Activated T-helper 1 cell treated with anti-CD3 and anti-CD28 coated beads, Interleukin-12 subunit alpha, Interleukin-12 subunit beta, Interleukin-2, Interleukin-4 antibody, amounts not matched to agents 30 ng/mL and 10 ng/mL and 1 ng/mL, durations not matched to agents 14 hours and 24 hours and 36 hours (primary cell): ENCODE results near the gene CELA3A. TPM values are rescaled to one million over a fixed set of nuclear protein-coding genes. Genes with fewer than 3 reads are reported as not detected.
A peak's percentile ranks its signal among the peaks of the same experiment; 100 is the strongest.
"Not testable (repeated sequence)": the region's sequence is repeated elsewhere in the genome, so short reads cannot be mapped to it uniquely, and the experiment has no call there.

Experiments
- DNase-seq: peaks from one replicate; pipeline ENCODE4 v3.0.0; 2021; ENCODE audit warnings: low spot score
- H3K27ac Mint-ChIP-seq: one replicate; pipeline ENCODE4 v1.8.0; 2021; ENCODE audit warnings: mild to moderate bottlenecking, mixed read lengths
- H3K27me3 Mint-ChIP-seq: one replicate; pipeline ENCODE4 v1.8.0; 2022; ENCODE audit warnings: mild to moderate bottlenecking, moderate library complexity, mixed read lengths; ENCODE audit not compliant: insufficient read depth
- H3K36me3 Mint-ChIP-seq: one replicate; pipeline ENCODE4 v1.8.0; 2021; ENCODE audit warnings: low read depth, mixed read lengths
- H3K4me1 Mint-ChIP-seq: one replicate; pipeline ENCODE4 v1.8.0; 2021; ENCODE audit warnings: low read depth, mixed read lengths
- H3K4me3 Mint-ChIP-seq: one replicate; pipeline ENCODE4 v1.8.0; 2021; ENCODE audit warnings: mild to moderate bottlenecking, moderate library complexity, mixed read lengths
- H3K9me3 Mint-ChIP-seq: one replicate; pipeline ENCODE4 v1.8.0; 2021; ENCODE audit warnings: mixed read lengths
- intact Hi-C: fragments of 100-400 bp; cut with micrococcal nuclease; formaldehyde crosslinking; loops from one replicate; pipeline ENCODE4 v1.15.1; 2024
- total RNA-seq: library from RNA; stranded (reverse); gene quantifications from 2 replicates; pipeline ENCODE4 v1.2.3, GENCODE V29; 2022

Gene CELA3A
- total RNA-seq, 1 donor from 2014 or later: not detected

GRCh38 chr1:22031214-22031962, 29.9 kb downstream of the CELA3A start:
- no peaks in the 10 kb centered on the region for H3K27me3 Mint-ChIP-seq
- no peaks in the 10 kb centered on the region for H3K9me3 Mint-ChIP-seq
- intact Hi-C loops: no loop called here
- H3K27ac Mint-ChIP-seq: peak overlapping the region; percentile 71
- H3K36me3 Mint-ChIP-seq: peaks cover 4% of the 10 kb centered on the region
- peak overlapping the region; percentile 48 for H3K4me3 Mint-ChIP-seq
- DNase-seq: peak; percentile 56
- H3K4me1 Mint-ChIP-seq: peaks cover 48% of the 10 kb centered on the region

GRCh38 chr1:22034834-22035233, 33.4 kb downstream of the CELA3A start:
- peaks cover 46% of the 10 kb centered on the region for H3K4me1 Mint-ChIP-seq
- H3K27me3 Mint-ChIP-seq, H3K9me3 Mint-ChIP-seq, H3K36me3 Mint-ChIP-seq, H3K4me3 Mint-ChIP-seq, DNase-seq, H3K27ac Mint-ChIP-seq, intact Hi-C loops: not testable (repeated sequence)

- Mint-ChIP-seq H3K4me3 (no peak overlapping the region), H3K4me1 (peaks cover 43% of the 10 kb centered on the region), H3K36me3 (no peaks in the 10 kb centered on the region), H3K27me3 (no peaks in the 10 kb centered on the region), H3K27ac (no peak overlapping the region), H3K9me3 (no peaks in the 10 kb centered on the region)
- no peak for DNase-seq
- intact Hi-C loops: no loop called here
These were observed 36.1 kb downstream of the CELA3A start for GRCh38 chr1:22037520-22037919.

- Mint-ChIP-seq H3K36me3 (no peaks in the 10 kb centered on the region), H3K4me3 (no peak overlapping the region), H3K4me1 (peaks cover 48% of the 10 kb centered on the region), H3K27me3 (no peaks in the 10 kb centered on the region), H3K9me3 (no peaks in the 10 kb centered on the region), H3K27ac (peak overlapping the region; percentile 84)
- no peak for DNase-seq
- intact Hi-C loops: no loop called here
These were observed 36.6 kb downstream of the CELA3A start for GRCh38 chr1:22038036-22038435.

GRCh38 chr1:22039594-22040285, 38.3 kb downstream of the CELA3A start:
- peak overlapping the region; percentile 96 for H3K27ac Mint-ChIP-seq
- intact Hi-C loops: loop anchor here (1.0 kb wide), 3 partner anchors 9 to 14 kb away; partner anchors contain the start of gene CDC42
- H3K4me1 Mint-ChIP-seq: peaks cover 50% of the 10 kb centered on the region
- H3K4me3 Mint-ChIP-seq: peak overlapping the region; percentile 62
- no peaks in the 10 kb centered on the region for H3K9me3 Mint-ChIP-seq
- no peaks in the 10 kb centered on the region for H3K27me3 Mint-ChIP-seq
- H3K36me3 Mint-ChIP-seq: no peaks in the 10 kb centered on the region
- peak; percentile 92 for DNase-seq

GRCh38 chr1:22040286-22040623, 38.8 kb downstream of the CELA3A start:
- DNase-seq: no peak
- H3K4me3 Mint-ChIP-seq: peak overlapping the region; percentile 62
- peaks cover 55% of the 10 kb centered on the region for H3K4me1 Mint-ChIP-seq
- intact Hi-C loops: loop anchor here (1.0 kb wide), 1 partner anchor 12 kb away; the partner anchor contains the start of gene CDC42
- no peaks in the 10 kb centered on the region for H3K27me3 Mint-ChIP-seq
- peak overlapping the region; percentile 96 for H3K27ac Mint-ChIP-seq
- H3K36me3 Mint-ChIP-seq: no peaks in the 10 kb centered on the region
- peaks cover 2% of the 10 kb centered on the region for H3K9me3 Mint-ChIP-seq

- H3K4me3 Mint-ChIP-seq: no peak overlapping the region
- H3K4me1 Mint-ChIP-seq: peaks cover 60% of the 10 kb centered on the region
- H3K27ac Mint-ChIP-seq: peak overlapping the region; percentile 10
- no peak for DNase-seq
- H3K9me3 Mint-ChIP-seq: peaks cover 5% of the 10 kb centered on the region
- H3K27me3 Mint-ChIP-seq: no peaks in the 10 kb centered on the region
- no peaks in the 10 kb centered on the region for H3K36me3 Mint-ChIP-seq
- intact Hi-C loops: no loop called here
These were observed 40.0 kb downstream of the CELA3A start for GRCh38 chr1:22041505-22041904.

- no peak for DNase-seq
- peaks cover 56% of the 10 kb centered on the region for H3K4me1 Mint-ChIP-seq
- H3K9me3 Mint-ChIP-seq: peaks cover 5% of the 10 kb centered on the region
- no peak overlapping the region for H3K4me3 Mint-ChIP-seq
- H3K27me3 Mint-ChIP-seq: no peaks in the 10 kb centered on the region
- no peaks in the 10 kb centered on the region for H3K36me3 Mint-ChIP-seq
- intact Hi-C loops: no loop called here
- no peak overlapping the region for H3K27ac Mint-ChIP-seq
These were observed 41.8 kb downstream of the CELA3A start for GRCh38 chr1:22043198-22043769.

GRCh38 chr1:22044690-22045420, 43.4 kb downstream of the CELA3A start:
- H3K27ac Mint-ChIP-seq: no peak overlapping the region
- intact Hi-C loops: no loop called here
- peaks cover 5% of the 10 kb centered on the region for H3K9me3 Mint-ChIP-seq
- no peaks in the 10 kb centered on the region for H3K27me3 Mint-ChIP-seq
- H3K4me1 Mint-ChIP-seq: peaks cover 57% of the 10 kb centered on the region
- no peak overlapping the region for H3K4me3 Mint-ChIP-seq
- no peaks in the 10 kb centered on the region for H3K36me3 Mint-ChIP-seq
- DNase-seq: no peak

GRCh38 chr1:22045604-22046228, 44.3 kb downstream of the CELA3A start:
- Mint-ChIP-seq H3K9me3 (peaks cover 5% of the 10 kb centered on the region), H3K27ac (no peak overlapping the region), H3K4me1 (peaks cover 50% of the 10 kb centered on the region), H3K27me3 (peaks cover 2% of the 10 kb centered on the region), H3K4me3 (no peak overlapping the region), H3K36me3 (peaks cover 1% of the 10 kb centered on the region)
- intact Hi-C loops: no loop called here
- DNase-seq: no peak

- intact Hi-C loops: loop anchor here (1.0 kb wide), 2 partner anchors 9 to 23 kb away; no protein-coding TSS in a partner anchor
- Mint-ChIP-seq H3K27ac (peak overlapping the region; percentile 61), H3K36me3 (peaks cover 5% of the 10 kb centered on the region), H3K9me3 (peaks cover 5% of the 10 kb centered on the region), H3K4me3 (peak overlapping the region; percentile 2), H3K4me1 (peaks cover 35% of the 10 kb centered on the region), H3K27me3 (peaks cover 2% of the 10 kb centered on the region)
- DNase-seq: no peak
These were observed 47.1 kb downstream of the CELA3A start for GRCh38 chr1:22048351-22049192.
